HG02885 (cell line): ENCODE measurements around the gene SELPLG.
"Not testable (repeated sequence)": the region's sequence is repeated elsewhere in the genome, so short reads cannot be mapped to it uniquely, and the experiment has no call there.

ENCODE experiments used
- ATAC-seq: cut with Tn5 transposase; IDR thresholded peaks from one replicate; pipeline ENCODE4 v1.9.1; 2021; ENCODE audit warnings: mild to moderate bottlenecking; ENCODE audit not compliant: unreplicated experiment, poor library complexity

The SELPLG gene

DNA sequence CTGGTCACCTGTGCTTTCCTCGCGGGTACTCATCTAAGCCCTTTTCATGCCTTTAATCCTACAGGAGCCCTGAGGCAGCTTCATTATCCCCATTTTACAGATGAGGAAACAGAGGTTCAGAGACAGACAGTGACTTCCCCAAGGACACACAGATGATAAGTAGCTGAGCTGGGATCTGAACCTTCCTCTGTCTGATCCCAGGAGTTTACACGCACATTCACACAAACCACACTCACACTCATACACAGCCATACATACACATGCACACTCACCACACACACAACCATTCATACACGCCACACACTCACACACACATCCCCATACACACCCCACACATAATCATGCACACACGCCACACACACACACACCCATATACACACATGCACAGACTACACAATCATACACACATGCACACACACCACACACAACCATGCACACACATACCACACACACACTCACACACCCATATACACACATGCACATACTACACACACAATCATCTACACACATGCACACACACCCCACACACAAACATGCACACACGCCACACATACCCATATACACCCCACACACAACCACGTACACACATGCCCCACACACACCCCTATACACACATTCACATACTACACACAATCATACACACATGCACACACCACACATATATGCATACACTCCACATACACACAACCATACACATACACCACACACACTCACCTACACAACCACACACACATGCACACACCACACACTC is 38.6 kb downstream of the SELPLG start:
- ATAC-seq, result no peak

DNA sequence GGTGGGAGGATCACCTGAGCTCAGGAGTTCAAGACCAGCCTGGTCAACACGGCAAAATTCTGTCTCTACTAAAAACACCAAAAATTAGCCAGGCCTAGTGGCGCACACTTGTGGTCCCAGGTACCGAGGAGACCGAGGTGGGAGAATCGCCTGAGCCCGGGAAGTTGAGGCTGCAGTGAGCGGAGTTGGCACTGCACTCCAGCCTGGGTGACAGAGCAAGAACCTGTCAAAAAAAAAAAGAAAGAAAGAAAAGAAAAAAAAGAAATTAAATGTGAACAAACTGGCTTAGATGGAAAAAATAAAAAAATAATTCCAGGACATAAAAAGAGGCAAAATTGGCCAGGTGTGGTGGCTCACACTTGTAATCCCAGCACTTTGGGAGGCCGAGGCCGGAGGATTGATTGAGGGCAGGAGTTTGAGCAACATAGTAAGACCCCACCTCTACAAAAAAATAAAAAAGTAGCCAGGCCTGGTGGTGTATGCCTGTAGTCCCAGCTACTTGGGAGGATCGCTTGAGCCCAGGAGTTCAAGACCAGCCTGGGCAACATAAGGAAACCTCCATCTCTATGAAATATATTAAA is 39.3 kb downstream of the SELPLG start:
- ATAC-seq, result no peak

DNA sequence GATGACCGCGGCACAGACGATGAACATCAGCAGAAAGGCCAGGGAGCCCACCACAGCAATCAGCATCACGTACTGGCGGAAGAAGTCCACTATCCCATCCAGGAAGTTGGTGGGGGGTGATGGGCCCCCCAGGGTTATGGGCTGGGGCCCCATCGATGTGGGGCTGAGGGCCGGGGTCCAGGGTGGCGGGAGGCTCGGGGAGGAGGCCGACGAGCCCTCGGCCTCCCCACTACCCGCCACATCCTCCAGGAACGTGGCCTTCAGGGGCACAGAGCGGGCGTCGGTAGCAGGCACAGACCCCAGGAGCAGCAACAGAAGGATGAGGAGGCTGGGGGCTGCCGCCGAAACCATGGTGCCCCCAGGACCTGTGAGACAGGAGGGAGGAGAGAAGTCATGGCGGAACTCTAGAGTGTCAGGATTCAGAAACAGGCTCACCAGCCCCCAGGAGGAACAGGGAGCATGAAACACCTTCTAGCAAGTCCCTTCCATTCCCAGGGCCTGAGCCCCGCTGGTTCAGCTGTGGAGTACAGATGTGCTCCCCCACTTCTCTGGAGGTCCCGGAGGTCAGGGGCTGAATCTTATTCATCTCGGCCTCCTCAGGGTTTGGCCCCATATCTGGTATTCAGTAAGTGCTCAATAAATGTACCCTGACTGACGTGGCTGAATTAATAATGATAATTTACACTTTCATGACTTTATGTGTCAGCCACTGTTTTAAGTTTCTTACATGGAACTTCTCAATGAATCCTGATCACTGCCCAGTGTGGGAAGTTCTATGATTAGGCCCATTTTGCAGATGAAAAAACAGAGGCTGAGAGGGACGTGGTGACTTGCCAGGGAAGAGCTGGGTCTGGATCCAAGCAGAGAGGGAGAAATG is 41.4 kb downstream of the SELPLG start:
- ATAC-seq, result no peak

DNA sequence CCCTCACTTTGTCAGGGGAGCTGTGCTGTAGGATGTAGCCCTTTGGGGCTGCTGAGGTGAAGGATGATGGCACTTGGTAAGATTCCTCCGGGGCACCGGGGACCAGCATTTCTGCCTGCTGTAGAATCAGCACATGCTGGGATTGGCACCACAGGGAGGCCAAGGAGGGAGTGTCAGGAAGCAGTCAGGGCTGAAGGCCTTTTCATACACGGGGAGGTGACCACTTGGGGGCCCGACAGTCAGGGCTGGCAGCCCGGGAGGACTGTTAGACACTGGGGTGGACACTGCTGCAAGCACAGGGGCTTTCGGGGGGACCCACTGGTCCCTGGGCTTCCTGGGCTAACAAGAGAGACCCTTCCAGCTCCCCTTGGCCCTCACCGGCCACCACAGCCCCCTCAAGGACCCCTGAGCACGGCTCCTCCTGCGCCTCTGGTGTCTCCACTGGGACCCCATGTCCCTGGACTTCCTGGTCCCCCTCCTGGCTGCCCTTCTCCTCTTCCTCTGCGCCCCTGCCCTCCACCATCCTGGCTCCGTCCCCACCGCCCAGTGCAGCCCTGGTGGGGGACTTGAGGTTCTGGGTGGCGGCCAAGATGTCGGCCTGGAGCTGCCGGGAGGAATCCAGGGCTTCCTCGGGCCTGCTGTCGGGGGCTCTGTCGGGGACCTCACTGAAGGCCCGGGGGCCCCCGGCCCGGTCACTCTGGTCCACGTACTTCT is 42.3 kb downstream of the SELPLG start:
- ATAC-seq, result no peak

DNA sequence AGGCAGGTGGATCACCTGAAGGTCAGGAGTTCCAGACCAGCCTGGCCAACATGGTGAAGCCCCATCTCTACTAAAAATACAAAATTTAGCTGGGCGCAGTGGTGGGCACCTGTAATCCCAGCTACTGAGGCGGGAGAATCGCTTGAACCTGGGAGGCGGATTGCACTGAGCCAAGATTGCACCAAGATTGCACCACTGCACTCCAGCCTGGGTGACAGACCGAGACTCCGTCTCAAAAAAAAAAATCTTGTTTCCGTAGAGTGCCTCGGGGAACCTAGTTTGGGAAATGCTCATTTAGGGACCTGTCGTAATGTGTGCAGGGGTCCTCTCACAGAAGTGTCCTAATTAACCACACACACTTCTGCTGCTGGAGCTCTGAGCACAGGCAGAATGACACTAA is 43.2 kb downstream of the SELPLG start:
- not testable (repeated sequence) for ATAC-seq

DNA sequence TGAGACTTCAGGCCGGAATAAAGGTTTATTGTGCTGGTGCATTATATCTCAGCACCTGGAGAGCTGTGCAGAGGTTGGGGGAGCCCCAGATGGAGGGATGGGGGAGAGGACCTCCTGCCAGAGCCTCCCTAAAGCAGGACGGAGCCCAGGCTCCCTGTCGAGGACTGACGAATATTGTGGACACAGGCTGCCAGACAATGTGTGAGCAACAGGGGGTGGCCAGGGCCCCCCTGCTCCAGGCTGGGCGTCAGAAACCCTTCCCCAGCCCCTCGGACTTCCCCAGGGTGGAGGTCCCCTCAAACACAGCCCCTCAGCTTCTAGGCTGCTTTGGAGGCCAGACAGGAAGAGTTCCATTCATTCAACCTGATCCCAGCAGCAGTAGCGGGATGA is 43.9 kb downstream of the SELPLG start:
- no peak for ATAC-seq

DNA sequence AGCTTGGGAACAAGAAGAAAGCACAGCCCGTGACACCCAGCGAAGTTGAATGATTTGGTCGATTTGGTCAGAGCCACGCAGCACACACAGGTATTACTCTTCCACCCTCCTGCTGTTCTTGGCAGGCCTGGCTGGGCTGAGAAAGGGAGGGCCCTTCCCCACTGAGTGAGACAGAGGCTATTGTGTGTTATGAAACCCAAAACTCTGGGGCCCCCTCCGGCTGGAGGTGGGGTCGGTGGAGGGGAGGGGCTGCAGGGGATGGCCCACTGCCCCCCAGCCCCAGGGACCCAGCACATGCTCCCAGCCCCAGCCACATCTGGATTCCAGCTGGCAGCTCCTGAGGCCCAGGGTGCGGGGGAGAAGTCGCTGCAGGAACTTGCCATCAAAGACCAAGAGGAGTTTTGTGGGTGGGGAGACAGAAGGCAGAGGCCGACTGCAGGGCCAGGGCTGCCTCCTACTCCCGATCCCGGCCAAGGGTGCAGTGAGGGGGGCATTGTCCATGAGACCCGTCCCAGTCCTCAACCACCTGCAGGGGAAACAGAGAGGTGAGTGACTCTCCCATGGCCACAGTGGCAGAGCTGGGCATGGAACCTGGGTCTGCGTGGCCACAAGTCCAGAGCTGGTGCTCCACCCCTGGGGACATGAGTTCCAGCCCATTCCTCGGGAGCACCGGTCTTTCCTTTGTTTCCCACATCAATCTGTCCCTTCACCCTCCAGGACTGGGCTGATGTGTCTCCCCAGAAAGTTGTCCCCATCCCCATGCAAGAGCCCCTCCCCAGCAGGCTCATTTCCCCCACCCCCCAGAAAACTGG is 44.5 kb downstream of the SELPLG start:
- no peak for ATAC-seq

DNA sequence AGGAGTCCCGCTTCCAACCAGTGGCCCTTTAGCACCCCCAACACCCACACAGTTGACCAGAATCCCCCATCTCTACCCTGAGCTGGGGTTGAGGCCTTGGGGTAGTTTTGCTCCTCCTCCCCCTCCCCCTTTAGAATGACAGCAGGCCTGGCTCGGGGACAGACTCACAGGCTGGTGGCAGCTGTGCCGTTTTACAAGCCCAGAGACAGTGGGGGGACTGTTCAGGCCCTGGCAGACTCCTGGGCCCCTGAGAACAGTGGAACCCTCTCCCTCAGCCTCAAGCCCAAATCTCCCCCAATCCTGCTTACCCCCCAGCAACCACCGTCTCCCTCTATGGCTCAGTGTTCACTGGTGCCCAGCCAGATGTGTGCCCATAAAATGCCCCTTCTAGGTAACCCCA is 45.9 kb downstream of the SELPLG start:
- ATAC-seq, result no peak

DNA sequence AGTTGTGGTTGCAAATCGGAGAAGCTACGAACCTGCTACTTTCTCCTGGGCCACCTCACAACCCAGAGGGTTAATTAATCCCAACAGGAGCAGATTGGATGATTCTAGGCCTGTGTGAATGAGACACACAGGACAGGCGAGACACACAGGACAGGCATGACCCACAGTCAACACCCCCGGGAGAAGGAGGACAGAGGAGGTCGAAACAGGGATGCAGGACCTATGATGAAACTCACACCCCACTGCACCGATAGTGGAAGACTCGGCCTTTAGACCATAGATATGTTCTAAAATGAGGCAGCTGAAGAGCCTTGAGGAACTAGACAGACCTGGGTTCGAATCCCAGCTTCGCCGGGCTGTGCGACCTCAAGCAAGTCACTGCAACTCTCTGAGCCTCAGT is 47.4 kb downstream of the SELPLG start:
- ATAC-seq, result no peak

DNA sequence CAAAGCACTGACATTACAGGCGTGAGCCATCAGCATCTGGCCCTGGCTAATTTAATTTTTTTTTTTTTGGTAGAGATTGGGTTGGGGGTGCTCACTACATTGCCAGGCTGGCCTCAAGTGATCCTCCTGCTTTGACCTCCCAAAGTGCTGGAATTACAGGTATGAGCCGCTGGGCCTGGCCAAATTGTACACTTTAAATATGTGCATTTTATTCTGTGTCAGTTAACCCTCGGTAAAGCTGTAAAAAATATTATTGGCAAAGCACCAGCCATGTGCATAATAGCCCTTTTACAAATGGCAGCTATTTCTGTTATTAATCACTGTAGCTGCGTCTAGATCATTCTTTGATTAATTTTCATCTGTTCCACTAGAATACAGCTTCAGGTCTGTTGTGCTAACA is 47.8 kb downstream of the SELPLG start:
- ATAC-seq, result no peak

DNA sequence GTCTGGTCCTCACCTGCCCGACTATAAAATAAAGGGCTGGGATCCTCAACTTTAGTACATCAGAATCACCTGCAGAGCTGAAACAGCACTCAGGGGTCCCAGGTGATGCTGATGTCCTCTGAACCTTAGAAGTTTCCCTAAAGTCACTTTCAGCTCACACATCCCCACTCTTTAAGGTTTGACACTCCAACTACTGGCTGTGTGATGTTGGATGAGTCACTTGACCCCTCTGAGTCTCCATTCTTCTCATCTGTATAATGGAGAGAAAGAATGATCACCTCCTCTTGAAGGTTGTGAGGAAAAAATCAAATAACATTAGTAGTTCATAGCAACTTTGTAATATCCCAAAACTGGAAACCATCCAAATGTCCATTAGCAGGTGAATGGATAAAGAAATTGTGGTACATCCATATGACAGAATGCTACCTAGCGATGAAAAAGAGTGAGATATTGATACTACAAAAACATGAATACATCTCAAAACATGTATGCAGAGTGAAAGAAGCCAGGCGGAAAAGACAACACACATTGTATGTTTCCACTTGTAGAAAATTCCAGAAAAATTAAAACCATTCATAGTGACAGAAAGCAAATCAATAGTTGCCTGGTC is 49.1 kb downstream of the SELPLG start:
- no peak for ATAC-seq

DNA sequence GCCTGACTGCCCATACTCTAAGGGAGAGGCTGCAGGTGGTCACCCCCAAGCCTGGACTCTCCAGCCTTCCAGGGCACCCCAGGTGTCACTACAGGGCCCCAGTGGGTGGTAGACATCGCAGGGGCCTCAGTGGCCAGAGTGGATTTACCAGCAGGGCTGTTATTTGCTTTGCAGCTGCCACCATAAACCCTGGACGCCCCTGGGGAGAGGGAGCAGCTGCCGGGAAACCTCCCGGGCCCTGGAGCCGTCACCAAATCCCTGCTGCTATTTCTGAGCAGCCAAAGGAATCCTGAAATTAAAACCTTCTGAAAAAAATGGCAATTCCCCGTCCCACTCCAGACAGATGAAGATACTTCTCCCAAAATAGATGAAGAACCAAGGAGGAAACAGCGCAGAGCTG is 49.7 kb downstream of the SELPLG start:
- ATAC-seq, result no peak

DNA sequence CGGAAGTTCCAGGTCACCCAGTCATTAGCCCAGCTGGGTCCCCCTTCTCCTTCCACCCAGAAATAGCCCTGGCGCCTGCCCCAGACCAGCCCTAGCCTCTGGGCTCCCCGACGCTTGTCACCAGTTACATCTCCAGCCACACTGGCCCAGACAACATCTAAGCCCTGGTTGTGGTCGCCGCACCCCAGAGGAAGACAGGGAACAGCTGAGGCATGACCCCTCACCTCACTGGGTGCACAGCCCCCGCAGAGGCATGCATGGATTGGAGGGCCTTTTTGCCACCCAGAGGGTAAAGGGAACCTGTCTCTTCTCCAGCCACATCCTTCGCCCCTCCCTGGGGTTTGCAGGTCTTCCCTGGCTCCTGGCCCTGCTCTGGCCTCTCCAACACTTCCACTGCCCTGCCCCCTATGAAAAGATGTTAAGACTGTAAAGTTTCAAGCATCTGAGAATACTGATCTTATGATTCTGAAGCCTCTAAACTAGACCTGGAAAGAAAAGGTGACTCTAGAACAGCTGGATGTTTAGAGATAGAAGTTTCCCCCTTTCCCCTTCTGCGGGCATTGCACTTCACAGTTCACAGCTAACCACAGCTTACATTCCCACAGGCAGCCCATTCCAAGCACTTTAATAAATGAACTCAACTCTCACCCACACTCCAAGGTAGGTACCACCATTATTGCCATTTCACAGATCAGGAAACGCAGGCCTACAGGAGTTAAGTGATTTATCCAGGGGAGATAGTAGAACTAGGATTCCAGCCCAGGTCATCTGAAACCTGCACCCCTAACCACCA is 50.5 kb downstream of the SELPLG start:
- ATAC-seq, result no peak

DNA sequence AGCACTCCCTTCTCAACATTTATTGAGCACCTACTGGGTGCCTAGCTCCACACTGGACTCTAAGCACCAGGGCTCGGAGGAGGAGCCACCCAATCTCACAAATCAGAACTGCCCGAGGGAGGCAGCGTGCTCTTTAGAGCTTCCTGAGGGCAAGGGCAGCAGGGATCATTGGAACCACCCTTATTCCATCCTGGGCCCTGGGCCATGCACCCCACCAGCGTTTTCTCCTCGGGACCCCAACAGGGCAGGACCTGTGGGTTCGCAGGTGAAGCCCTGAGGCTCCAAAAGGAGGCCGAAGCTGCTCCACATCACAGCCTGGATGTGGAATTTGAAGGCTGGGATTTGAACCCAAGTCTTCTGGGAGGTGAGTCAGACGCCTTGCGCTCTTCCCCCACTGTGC is 51.2 kb downstream of the SELPLG start:
- no peak for ATAC-seq

DNA sequence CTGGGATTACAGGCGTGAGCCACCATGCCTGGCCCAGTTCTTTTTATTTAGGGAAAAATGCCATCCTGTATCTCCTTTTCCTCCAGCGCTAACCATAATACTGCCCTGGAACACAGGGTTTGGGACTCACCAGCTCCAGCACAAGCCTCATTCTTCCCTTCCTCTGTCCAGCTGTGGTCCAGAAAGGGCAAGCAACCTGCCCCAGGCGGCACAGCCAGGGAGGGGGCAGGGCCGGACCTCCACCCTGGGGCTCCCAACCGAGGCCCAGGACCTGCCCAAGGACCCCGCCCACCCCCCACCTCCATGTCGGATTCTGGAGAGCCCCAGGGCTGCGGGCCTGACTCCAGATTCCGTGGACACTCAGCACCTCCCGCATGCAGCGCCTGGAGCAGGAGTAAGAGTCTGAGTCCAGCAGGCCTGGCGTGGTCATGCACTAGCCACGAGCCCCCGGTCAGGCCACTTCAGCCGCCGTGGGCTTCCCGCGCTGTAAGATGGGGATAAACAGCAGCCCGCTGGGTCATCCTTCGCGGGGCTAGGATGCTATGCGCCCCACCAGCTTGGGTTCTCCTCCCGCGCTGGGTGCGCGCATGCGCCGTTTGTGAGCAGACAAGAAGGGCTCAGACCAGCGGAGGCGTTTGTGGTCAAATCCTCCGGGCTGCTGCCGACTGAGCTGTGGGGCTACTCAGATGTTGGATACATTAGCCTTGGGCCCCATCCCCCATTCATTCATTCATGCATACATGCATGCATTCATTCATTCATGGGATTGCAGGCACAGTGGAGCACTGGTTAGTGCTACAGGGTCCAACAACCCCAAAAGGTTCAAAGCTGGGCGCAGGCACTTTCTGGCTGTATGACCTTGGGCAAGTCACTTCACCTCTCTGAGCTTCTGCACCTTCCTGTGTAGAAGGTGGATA is 52.1 kb downstream of the SELPLG start:
- no peak for ATAC-seq

DNA sequence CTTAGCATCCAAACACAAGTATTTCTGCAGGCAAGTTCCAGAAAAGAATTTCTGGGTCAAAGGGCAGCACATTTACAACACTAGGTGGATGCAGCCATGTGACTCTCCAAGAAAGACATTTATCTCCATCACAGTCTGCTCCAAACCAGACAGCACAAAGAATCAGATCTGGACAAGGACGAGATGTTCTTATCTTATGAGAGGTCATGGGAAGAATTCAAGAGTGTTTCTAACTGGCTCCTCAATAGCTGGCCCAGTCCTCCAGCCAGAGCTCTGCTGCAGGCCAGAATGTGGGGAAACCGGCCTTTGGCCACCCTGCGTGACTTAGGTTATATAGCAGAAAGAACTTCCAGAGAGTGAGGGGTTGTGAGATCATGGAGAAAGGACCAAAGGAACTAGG is 53.2 kb downstream of the SELPLG start:
- ATAC-seq, result no peak

DNA sequence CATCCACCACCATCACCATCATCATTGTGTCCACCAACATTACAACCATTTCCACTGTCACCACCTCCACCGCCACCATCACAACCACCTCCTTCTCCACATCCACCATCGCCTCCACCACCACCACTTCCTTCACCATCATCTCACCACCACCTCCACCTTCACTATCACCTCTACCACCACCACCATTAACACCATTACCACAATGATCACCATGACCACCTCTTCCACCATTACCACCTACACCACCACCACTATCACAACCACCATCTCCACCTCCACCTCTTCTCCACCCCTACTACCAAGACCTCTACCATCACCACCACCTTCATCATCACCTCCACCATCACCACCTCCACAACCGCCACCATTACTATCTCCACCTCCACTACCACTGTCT is 54.9 kb downstream of the SELPLG start:
- ATAC-seq, result no peak

DNA sequence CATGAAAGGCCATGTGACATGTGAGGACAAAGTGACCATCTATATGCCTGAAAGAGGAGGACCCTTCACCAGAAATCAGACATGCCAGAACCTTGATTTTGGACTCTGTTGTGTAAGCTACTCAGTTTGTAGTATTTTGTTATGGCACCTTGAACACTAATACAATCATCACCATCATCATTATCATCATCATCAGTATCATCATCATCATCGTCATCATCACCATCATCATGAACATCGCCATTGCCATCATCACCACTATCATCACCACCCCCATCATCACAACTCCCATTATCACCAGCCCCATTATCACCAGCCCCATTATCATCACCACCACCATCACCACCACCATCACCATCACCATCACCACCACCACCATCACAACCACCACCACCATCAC is 55.4 kb downstream of the SELPLG start:
- ATAC-seq, result no peak
